ENCODE data around the gene AKAP6. TPM values are rescaled to one million over a fixed set of nuclear protein-coding genes. Genes with fewer than 3 reads are reported as not detected.

AKAP6 gene
- total and polyA plus RNA-seq, 10 of the 15 experiments (the other 5 are each of a cell fraction or from before 2014, with no cell fraction given), result 0.35 to 5.9 (median 2.2) TPM

- ATAC-seq (peak; percentile 85), FAIRE-seq (peak; percentile 73), DNase-seq (ENCODE audit: low read depth, low spot score) (no peak)
- Histone ChIP-seq H2AFZ (ENCODE audit: control insufficient read depth, low read depth, low read length) (no peak overlapping the region), H3K9ac (ENCODE audit: control insufficient read depth, insufficient read depth, low read length) (no peak overlapping the region), H3K27ac (ENCODE audit: control insufficient read depth, insufficient read depth) (no peak overlapping the region), H4K20me1 (ENCODE audit: control insufficient read depth, insufficient read depth) (no peaks in the 10 kb centered on the region), H3K79me2 (ENCODE audit: control insufficient read depth, insufficient read depth, low read length) (no peaks in the 10 kb centered on the region), H3K4me2 (ENCODE audit: control insufficient read depth, insufficient read depth) (no peak overlapping the region), H3K9me3 (replicated peaks; ENCODE audit: control insufficient read depth, insufficient read depth, low read length) (no peaks in the 10 kb centered on the region), H3K4me1 (ENCODE audit: control insufficient read depth, insufficient read depth, low read length) (no peaks in the 10 kb centered on the region), H3K27me3 (replicated peaks in 1 of 2; ENCODE audit: control insufficient read depth in 2 of 2, insufficient read depth in 2 of 2, low read length in 1 of 2) (no peaks in the 10 kb centered on the region), H3K36me3 (ENCODE audit: control insufficient read depth in 2 of 2, insufficient read depth in 2 of 2, low read length in 1 of 2) (no peaks in the 10 kb centered on the region), H3K4me3 (no peak overlapping the region)
- BruUV-seq (replicated peaks), result no TSS peak
- ChIA-PET POLR2A (interaction anchor here (0.7 kb wide), 1 partner anchor 157 kb away, joined by 5 read pairs; no protein-coding TSS in a partner anchor), RAD21 (ENCODE audit: unreplicated experiment) (interaction anchor here (0.8 to 1.9 kb wide), 7 partner anchors 11 to 487 kb away, joined by 3 to 7 read pairs (median 4); no protein-coding TSS in a partner anchor), SMC1A (ENCODE audit: uncharacterized antibody, unreplicated experiment) (interaction anchor here (0.7 to 2.1 kb wide), 9 partner anchors 15 to 634 kb away, joined by 3 to 9 read pairs (median 4); no protein-coding TSS in a partner anchor), CTCF (interaction anchor here (0.5 to 3.3 kb wide), 20 partner anchors 9 to 1050 kb away, joined by 3 to 20 read pairs (median 6); no protein-coding TSS in a partner anchor)
- no peak for TF ChIP-seq CREB1 (IDR thresholded peaks at IDR 0.05; ENCODE audit: low read depth)
- TF ChIP-seq RAD21 (IDR thresholded peaks at IDR 0.05; ENCODE audit: insufficient read depth, low read depth, low read length), result peak; percentile 88
- TF ChIP-seq, protein P1, sequence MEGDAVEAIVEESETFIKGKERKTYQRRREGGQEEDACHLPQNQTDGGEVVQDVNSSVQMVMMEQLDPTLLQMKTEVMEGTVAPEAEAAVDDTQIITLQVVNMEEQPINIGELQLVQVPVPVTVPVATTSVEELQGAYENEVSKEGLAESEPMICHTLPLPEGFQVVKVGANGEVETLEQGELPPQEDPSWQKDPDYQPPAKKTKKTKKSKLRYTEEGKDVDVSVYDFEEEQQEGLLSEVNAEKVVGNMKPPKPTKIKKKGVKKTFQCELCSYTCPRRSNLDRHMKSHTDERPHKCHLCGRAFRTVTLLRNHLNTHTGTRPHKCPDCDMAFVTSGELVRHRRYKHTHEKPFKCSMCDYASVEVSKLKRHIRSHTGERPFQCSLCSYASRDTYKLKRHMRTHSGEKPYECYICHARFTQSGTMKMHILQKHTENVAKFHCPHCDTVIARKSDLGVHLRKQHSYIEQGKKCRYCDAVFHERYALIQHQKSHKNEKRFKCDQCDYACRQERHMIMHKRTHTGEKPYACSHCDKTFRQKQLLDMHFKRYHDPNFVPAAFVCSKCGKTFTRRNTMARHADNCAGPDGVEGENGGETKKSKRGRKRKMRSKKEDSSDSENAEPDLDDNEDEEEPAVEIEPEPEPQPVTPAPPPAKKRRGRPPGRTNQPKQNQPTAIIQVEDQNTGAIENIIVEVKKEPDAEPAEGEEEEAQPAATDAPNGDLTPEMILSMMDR (IDR thresholded peaks at IDR 0.05 in 2 of 3, conservative IDR thresholded peaks at IDR 0.05 in 1 of 3; ENCODE audit: control insufficient read depth in 2 of 3, extremely low read depth in 1 of 3, insufficient read depth in 1 of 3, low read depth in 3 of 3, low read length in 3 of 3), result peak; percentile 82 to 90 (median 87)
- peak; percentile 70 for TF ChIP-seq SMC3 (IDR thresholded peaks at IDR 0.05; ENCODE audit: borderline replicate concordance, low read length)
- WGBS (ENCODE audit: insufficient coverage, insufficient replicate concordance, low lambda C conversion rate, missing lambda C conversion rate), result 25% methylated on average over 9 of the region's 9 CpGs
- in situ Hi-C loops (cut with MboI) (no loop called here), intact Hi-C loops (cut with micrococcal nuclease; ENCODE audit: unreplicated experiment) (loop anchor here (1.0 to 5.0 kb wide), 4 partner anchors 301 to 634 kb away; no protein-coding TSS in a partner anchor)
Observed at GRCh38 chr14:32560209-32560857, 231.2 kb downstream of the AKAP6 start.
